AG04450 (cell line): ENCODE data around the gene FEZ2. TPM values are rescaled to one million over a fixed set of nuclear protein-coding genes. Genes with fewer than 3 reads are reported as not detected.

ENCODE experiments used
- CTCF ChIA-PET: fragments of 300-600, 350-600 bp; formaldehyde crosslinking; extraction: SDS; loops from one replicate; lab custom pipeline; 2022; ENCODE audit warnings: antibody characterized with exemption, inconsistent platforms; lab: Charles Lee
- POLR2A ChIA-PET: fragments of 350-600 bp; formaldehyde crosslinking; extraction: SDS; loops from one replicate; lab custom pipeline; 2021; ENCODE audit warnings: antibody characterized with exemption, inconsistent platforms; lab: Yijun Ruan, JAX
- DNase-seq: peaks from one replicate; pipeline ENCODE4 v3.0.0-alpha.2; 2011; ENCODE audit warnings: low read depth, low spot score
- H3K27ac ChIP-seq: one replicate; pipeline ENCODE4 v1.5.1; 2012; ENCODE audit warnings: low read depth, low read length, control low read depth
- H3K27me3 ChIP-seq: one replicate; pipeline ENCODE4 v1.6.0; 2012; ENCODE audit warnings: low read length; ENCODE audit not compliant: control insufficient read depth, insufficient read depth
- H3K4me3 ChIP-seq: 2 replicates; pipeline ENCODE4 v1.5.1; 2011; ENCODE audit warnings: mild to moderate bottlenecking, low read depth, low read length, control low read depth
- H3K9me3 ChIP-seq: 2 replicates; pipeline ENCODE4 v1.5.1; 2012; ENCODE audit warnings: low read length; ENCODE audit not compliant: control insufficient read depth, insufficient read depth
- polyA plus RNA-seq: library from polyadenylated mRNA; depleted of rRNA; stranded (reverse); fragments of >200 nt; gene quantifications from 2 replicates; pipeline ENCODE4 v1.2.3, GENCODE V29; 2011
- TF ChIP-seq, protein P1 (sequence below): IDR thresholded peaks from 2 replicates; pipeline ENCODE4 v1.5.1; 2011; ENCODE audit warnings: low read depth, low read length, control low read depth, inconsistent platforms

FEZ2 gene
- polyA plus RNA-seq, 1 experiment = 87.5 TPM

DNA sequence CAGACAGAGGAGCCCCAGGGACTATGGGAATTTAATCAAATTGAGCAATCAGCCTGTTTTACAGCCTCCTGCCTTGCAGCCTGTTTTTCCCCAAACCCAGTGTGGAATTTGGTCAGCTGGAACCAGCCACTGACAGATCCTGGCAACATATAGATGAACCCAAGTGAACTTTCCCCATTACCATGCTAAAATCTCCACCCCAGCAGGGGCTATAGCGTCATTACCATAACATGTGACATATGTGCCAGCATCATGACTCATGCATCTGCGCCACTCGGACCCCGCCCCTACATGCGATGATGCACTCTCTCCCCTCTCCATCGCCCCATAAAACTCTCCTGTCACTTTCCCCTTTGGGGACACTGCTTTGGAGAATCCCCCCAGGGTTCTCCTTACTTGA lies 17.3 kb upstream of the FEZ2 start:
- TF ChIP-seq, protein P1, sequence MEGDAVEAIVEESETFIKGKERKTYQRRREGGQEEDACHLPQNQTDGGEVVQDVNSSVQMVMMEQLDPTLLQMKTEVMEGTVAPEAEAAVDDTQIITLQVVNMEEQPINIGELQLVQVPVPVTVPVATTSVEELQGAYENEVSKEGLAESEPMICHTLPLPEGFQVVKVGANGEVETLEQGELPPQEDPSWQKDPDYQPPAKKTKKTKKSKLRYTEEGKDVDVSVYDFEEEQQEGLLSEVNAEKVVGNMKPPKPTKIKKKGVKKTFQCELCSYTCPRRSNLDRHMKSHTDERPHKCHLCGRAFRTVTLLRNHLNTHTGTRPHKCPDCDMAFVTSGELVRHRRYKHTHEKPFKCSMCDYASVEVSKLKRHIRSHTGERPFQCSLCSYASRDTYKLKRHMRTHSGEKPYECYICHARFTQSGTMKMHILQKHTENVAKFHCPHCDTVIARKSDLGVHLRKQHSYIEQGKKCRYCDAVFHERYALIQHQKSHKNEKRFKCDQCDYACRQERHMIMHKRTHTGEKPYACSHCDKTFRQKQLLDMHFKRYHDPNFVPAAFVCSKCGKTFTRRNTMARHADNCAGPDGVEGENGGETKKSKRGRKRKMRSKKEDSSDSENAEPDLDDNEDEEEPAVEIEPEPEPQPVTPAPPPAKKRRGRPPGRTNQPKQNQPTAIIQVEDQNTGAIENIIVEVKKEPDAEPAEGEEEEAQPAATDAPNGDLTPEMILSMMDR = no peak
- Histone ChIP-seq H3K4me3 (no peak overlapping the region), H3K27ac (no peak overlapping the region), H3K27me3 (no peaks in the 10 kb centered on the region), H3K9me3 (no peaks in the 10 kb centered on the region)
- DNase-seq = no peak
- ChIA-PET POLR2A (no interaction called here), CTCF (no interaction called here)

DNA sequence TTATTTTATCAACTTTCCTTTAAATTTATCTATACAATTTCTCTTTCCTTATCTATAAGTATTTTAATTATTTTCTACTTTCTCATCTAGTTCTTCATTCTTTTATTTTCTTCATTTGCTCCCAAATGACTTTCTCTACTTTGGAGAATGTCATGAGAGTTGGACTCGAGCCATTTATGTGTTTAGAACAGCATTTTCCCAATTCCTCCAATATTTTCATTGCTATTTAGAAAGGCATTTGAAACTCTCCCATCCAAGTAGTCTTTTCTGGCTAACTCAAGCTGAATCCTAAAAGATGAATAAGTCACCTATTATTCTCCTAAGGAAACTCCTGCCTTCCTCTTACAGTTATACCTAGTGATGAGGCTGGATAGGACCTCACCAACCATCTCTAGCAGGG lies 15.8 kb upstream of the FEZ2 start:
- CTCF ChIA-PET = no interaction called here
- POLR2A ChIA-PET = no interaction called here
- Histone ChIP-seq H3K27ac (no peak overlapping the region), H3K27me3 (no peaks in the 10 kb centered on the region), H3K9me3 (no peaks in the 10 kb centered on the region), H3K4me3 (no peak overlapping the region)
- DNase-seq = no peak
- TF ChIP-seq, protein P1 = no peak

DNA sequence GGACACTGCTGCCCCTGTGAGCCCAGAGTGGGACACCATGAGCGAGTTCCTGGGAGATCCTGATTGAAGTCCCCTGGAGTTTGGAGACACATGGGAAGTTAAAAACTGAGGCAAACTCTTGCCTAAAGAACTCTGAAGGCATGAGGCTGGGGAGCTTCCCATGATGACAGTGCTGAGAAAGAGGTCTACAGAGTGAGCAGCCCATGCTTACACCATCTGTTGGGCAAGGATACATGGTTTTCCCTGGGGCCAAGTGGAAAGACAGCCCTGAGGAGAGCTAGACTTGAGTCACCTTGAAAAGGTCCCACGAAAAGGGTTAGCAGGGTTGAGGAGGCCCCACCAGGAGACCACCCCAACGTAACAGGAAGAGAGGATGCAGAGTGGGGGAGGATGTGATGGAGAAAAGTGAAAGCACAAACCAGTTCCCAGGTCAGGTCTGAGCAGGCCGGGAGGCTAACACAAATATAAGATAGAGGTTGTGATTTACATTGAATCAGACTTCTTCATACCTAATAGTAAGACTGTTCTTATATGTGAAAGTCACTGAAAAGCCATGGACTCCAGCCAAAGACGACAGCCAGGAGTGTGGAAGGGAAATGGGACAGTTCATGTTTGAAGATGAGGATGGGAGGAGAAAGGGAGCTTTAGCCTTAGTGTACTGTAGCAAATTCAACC lies 13.5 kb upstream of the FEZ2 start:
- CTCF ChIA-PET = interaction anchor here (1.1 kb wide), 1 partner anchor 14 kb away, joined by 3 read pairs; the partner anchor contains the start of gene FEZ2
- Histone ChIP-seq H3K27me3 (no peaks in the 10 kb centered on the region), H3K4me3 (no peak overlapping the region), H3K27ac (no peak overlapping the region), H3K9me3 (no peaks in the 10 kb centered on the region)
- POLR2A ChIA-PET = interaction anchor here (0.8 kb wide), 1 partner anchor 256 kb away, joined by 3 read pairs; the partner anchor contains the start of gene CRIM1
- DNase-seq = no peak
- TF ChIP-seq, protein P1 = no peak

DNA sequence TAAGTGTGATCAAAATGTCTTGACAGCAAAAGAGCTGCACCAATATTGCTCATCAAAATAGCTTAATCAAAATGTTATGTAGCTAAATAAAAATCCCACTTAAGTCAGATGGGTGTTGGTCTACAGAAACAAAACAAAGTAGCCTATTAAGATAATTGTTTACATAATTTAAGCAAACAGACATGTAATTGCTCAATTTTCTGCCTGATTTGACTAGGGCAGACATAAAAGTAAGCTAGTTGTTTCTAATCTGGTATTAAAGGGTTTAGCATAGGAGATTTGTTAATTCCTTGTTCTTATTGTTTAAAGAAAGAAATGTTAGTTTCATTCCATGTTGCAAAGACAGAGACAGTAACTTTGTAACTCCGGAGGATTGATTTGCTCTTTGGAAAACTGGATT lies 11.5 kb upstream of the FEZ2 start:
- Histone ChIP-seq H3K27me3 (no peaks in the 10 kb centered on the region), H3K27ac (no peak overlapping the region), H3K4me3 (no peak overlapping the region), H3K9me3 (no peaks in the 10 kb centered on the region)
- POLR2A ChIA-PET = no interaction called here
- CTCF ChIA-PET = interaction anchor here (0.6 to 1.2 kb wide), 3 partner anchors 55 to 257 kb away, joined by 3 to 5 read pairs (median 4); no protein-coding TSS in a partner anchor
- TF ChIP-seq, protein P1 = no peak
- DNase-seq = no peak

DNA sequence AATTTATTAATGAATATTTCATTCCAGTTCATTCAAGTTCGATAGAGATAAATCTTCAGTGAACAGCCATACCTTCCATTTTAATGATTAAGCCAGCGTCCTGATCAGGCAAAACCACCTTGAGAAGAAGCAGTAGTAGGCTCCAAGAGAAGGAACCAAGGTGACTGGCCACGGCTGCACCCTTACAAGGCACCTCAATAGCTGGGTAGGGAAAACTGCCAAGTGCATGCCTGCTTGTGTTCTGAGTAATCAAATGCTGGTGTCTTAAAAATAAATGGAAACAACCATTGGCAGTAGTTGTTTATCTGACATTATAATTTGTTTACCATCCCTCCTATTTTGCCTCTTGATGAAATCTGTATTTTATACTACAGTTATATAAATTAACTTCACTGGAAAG lies 10.0 kb upstream of the FEZ2 start:
- Histone ChIP-seq H3K9me3 (no peaks in the 10 kb centered on the region), H3K27me3 (no peaks in the 10 kb centered on the region), H3K4me3 (no peak overlapping the region), H3K27ac (no peak overlapping the region)
- ChIA-PET POLR2A (no interaction called here), CTCF (interaction anchor here (0.8 to 1.1 kb wide), 2 partner anchors 32 to 57 kb away, joined by 4 read pairs; no protein-coding TSS in a partner anchor)
- TF ChIP-seq, protein P1 = no peak
- DNase-seq = no peak
